HUDEP-2 (cell line): ENCODE results near the gene TRIM39.

Experiments used
- DNase-seq, 76 experiments: peaks; one replicate each; lab custom pipeline; 2025; ENCODE audit not compliant: unreplicated experiment in 76 of 76; lab: John Stamatoyannopoulos, UW

Gene TRIM39

DNA sequence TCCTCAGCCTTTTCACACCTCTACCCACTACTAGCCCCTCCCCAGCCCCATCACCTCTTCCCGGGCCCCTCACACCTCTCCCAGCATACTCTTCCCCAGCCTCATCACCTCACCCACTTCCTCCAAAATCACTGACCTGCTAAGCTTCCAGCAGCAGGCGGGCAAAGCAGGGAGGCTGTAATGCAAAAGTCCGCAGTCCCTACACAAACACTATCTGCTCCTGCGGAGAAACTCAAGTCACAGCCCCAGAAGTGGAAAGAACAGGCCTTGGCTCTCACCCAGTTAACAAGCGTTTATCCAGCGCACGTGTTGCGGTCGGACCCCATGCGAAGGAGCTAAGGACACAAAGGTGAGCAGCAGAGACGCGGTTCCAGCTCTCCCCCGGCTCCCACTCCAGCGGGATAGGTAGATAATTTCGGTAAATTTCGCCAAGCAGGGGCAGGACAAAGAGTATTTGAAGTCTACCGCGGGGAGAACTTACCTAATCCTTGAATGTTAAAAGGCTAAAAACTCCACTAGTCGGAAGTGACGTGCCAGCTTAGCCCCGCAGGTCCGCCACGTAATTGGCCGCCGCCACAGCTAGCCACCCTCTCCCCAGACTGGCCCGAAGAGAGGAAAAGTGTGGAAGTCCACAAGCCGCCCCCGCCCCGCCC, 728 bp upstream of the TRIM39 start:
- peak in 68 of 76 experiments; percentile 23 to 99 (median 69) for DNase-seq

DNA sequence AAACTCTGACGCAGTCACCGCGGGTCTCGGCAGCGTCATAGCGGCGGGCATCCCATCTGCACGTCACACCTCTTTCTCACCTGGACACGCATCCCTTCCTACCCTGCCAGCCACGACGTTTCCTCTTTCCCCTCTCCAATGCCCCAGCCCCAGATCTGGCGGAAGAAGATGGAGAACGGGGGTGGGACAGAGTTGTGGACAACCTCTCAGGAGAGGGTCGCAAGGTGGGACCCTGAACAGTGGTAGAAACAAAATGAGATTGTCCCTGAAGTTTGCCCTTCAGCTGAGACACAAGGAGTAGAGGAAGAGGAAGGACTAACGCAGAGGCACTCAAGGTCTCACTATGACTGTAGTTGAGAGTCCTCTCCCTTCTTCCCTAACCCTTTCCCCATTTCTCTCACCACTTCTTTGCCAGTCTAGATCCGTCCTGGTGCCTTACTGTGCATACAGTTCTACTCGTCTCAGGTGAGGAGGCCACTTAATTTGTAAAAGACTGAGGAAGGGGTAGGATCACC, 562 bp downstream of the TRIM39 start:
- DNase-seq = no peak

DNA sequence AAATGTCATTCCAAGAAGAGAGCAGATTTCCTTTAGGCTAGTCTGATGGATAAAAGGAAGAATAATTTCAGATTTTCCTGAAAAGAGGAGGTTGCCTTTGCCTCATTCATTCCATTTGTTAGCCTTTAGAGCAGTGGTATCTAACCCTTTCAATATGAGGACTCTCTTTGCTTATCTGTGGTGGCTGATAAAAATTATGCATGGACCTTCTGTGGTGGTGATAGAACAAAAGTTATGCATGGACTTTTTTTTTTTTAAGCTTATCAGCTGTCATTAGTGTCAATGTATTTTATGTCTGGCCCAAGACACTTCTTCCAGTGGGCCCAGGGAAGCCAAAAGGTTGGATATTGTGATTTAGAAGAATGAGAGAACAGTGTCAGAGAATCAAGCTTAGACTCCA, 1.7 kb downstream of the TRIM39 start:
- peak in 11 of 76 experiments; percentile 15 to 56 (median 30) for DNase-seq

DNA sequence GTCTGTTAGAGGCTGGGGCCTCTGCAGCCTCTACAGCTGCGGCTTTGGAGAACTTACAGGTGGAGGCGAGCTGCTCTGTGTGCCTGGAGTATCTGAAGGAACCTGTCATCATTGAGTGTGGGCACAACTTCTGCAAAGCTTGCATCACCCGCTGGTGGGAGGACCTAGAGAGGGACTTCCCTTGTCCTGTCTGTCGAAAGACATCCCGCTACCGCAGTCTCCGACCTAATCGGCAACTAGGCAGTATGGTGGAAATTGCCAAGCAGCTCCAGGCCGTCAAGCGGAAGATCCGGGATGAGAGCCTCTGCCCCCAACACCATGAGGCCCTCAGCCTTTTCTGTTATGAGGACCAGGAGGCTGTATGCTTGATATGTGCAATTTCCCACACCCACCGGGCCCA, 2.6 kb downstream of the TRIM39 start:
- DNase-seq = no peak

DNA sequence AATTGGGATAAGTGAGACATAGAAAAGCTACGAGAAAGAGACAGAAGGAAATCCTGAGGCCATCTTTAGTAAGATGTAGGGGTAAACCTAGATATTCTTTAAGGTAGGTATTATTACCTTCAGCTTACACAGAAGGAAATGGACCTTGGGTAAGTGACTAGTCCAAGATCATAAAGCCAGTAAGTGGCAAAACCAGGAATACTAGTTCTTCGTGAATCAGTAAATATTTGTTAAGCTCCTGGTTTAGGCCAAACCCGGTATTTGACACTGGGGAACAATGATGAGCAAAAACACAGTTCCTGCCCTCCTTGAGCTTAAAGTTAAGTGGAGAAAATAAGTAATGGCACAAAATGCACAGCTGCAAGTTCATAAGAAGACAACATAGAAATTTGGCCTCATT, 5.3 kb downstream of the TRIM39 start:
- no peak for DNase-seq

GRCh38 chr6:30334075-30334783, 7.5 kb downstream of the TRIM39 start:
- no peak for DNase-seq

DNA sequence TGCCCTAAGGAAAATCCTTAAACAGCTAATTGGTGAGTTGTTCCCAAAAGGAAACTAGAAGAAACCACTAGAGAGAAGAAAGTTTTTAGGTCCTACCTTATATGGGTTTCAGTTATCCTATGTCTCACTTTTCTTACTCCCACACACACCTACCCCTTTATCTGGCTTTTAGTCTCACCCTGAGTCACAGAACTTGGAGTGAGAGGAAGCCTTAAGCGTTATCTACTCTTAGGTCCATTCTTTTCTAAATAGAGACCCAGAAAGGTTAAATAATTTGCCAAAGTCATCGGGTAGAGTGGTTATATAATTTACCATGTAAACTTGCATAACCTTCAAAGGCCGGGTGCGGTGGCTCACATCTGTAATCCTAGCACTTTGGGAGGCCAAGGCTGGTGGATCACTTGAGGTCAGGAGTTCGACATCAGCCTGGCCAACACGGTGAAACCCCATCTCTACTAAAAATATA, 13.9 kb downstream of the TRIM39 start:
- peak in 2 of 76 experiments; percentile 20 to 21 for DNase-seq

- DNase-seq = no peak
Observed at GRCh38 chr6:30341218-30341617, 14.5 kb downstream of the TRIM39 start.

DNA sequence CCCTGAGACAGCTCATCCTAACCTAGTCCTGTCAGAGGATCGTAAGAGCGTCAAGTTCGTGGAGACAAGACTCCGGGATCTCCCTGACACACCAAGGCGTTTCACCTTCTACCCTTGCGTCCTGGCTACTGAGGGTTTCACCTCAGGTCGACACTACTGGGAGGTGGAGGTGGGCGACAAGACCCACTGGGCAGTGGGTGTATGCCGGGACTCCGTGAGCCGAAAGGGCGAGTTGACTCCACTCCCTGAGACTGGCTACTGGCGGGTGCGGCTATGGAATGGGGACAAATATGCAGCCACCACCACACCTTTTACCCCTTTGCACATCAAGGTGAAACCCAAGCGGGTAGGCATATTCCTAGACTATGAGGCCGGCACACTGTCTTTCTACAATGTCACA, 15.0 kb downstream of the TRIM39 start:
- DNase-seq = no peak

- peak in 11 of 76 experiments; percentile 20 to 50 (median 29) for DNase-seq
Observed at GRCh38 chr6:30344191-30344867, 17.6 kb downstream of the TRIM39 start.

DNA sequence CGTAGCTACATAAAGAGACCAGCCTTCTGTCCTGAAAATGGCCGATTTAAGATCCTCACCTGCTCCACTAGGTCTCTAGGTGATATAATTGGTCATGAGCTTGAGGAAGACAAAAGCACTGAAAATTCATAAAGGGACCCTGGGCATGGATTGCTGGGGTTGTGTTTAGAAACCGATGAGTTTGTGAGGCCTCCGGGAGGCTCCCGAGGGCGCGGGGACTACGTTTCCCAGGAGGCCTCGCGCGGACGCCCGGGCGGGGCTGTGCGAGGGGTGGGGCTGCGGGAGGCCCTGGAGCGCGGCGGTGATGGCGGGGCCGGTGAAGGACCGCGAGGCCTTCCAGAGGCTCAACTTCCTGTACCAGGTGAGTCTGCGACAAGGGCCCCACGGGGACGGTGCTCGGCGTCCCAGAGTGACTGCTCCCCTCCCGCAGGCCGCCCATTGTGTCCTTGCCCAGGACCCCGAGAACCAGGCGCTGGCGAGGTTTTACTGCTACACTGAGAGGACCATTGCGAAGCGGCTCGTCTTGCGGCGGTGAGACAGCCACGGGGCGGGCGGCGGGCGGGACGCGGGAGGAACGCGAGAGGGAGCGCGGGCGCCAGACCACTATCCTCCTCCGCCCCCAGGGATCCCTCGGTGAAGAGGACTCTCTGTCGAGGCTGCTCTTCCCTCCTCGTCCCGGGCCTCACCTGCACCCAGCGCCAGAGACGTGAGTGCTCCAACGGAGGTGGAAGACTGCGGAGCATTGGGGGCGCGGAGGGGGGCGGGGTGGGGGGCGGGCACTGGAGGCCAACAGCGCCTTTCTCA, 18.3 kb downstream of the TRIM39 start, which contains the start of gene RPP21:
Gene RPP21, plus strand, starts transcription at position 289 of the 804 bp plus-strand sequence. Its CDS starts 16 bp downstream, at position 305.
- DNase-seq = peak in 74 of 76 experiments; percentile 24 to 89 (median 77)

GRCh38 chr6:30345852-30346251, 19.1 kb downstream of the TRIM39 start:
- DNase-seq = peak in 8 of 76 experiments; percentile 7 to 35 (median 22)

GRCh38 chr6:30348957-30349356, 22.2 kb downstream of the TRIM39 start:
- no peak for DNase-seq

DNA sequence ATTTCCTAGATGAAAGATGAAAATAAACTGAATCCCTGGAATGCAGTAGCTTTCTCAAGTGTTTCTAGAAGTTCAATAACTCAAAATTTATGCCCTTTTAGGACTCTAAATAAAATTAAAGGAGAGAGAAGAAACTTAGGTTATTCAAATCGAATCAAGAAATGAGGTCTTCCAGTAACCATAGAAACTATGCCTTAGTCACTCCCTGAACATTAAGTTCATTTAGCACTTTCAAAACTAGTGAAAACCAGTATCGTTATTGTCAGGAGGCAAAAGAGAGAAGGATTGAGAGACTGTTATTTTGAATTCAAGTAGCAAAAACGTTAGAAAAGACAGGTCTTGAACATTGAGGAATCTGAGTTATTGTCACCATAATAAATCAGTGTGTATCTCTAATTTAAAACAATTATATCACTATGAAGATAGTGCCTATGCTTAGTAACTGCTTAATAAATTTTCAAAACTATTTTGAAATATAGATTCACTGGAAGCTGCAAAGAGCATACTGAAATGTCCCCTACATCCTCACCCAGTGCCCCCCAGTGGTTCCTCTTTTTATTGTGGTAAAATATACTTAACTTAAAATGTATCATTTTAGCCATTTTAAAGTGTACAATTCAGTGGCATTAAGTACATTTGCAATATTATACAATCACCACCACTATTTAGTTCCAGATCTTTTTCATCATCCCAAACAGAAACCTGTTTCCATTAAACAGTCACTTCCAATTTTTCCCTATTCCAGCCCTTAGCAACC, 22.9 kb downstream of the TRIM39 start:
- DNase-seq = no peak

DNA sequence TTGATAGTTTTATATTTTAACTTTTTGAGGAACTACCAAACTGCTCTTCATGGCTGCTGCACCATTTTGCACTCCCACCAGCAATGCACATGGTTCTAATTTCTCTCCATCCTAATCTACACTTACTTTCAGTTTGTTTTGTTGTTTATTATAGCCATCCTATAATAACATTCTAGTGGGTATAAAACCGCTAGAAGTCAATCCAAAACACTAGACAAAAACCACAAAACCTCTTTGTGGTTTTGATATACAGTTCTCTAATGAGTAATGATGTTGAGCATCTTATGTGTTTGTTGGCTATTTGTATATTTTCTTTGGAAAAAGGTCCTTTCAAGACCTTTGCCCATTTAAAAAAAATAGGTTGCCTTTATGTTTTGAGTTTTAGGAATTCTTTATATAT, 23.8 kb downstream of the TRIM39 start:
- no peak for DNase-seq

DNA sequence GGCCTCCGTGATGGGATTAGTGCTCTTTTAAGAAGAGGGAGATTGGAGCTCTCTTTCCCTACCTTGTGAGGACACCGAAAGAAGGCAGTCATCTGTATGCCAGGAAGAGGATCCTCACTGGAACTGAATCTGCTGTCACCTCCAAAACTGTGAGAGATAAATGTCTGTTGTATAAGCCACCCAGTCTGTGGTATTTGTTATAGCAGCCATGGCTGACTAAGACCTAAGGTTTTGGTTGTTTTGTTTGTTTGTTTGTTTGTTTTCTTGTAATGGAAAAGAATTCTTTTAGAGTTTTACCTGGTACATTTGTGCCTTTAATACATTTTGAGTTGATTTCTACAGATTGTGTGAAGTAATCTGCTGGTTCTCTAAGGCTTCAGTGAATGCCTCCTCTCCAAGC, 25.8 kb downstream of the TRIM39 start:
- no peak for DNase-seq

GRCh38 chr6:30355281-30355680, 28.6 kb downstream of the TRIM39 start:
- DNase-seq = no peak

- no peak for DNase-seq
Observed at GRCh38 chr6:30356536-30356935, 29.8 kb downstream of the TRIM39 start.

GRCh38 chr6:30357678-30358540, 31.2 kb downstream of the TRIM39 start:
- DNase-seq = peak in 41 of 76 experiments; percentile 7 to 59 (median 27)
